SK-N-SH treated with all-trans-retinoic acid at 6 μM for 48 hours (cell line): ENCODE results near the gene PHLDA2.

Experiments used
- ARNTL ChIP-seq: fragments of 450-650 bp; formaldehyde crosslinking; IDR thresholded peaks from 2 replicates; pipeline ENCODE4 v1.5.0; 2020; ENCODE audit warnings: low read depth, mild to moderate bottlenecking, moderate library complexity, borderline replicate concordance
- BACH2 ChIP-seq: fragments of 250-450 bp; sonication (Bioruptor Pico); IDR thresholded peaks from 2 replicates; pipeline ENCODE4 v1.9.0; 2021; ENCODE audit warnings: mild to moderate bottlenecking, borderline replicate concordance
- CREB5 ChIP-seq: fragments of 250-450 bp; sonication (Bioruptor Pico); IDR thresholded peaks from 2 replicates; pipeline ENCODE4 v1.5.1; 2020; ENCODE audit warnings: low read depth, mild to moderate bottlenecking, moderate library complexity
- CSDC2 ChIP-seq: fragments of 250-450 bp; sonication (Bioruptor Pico); IDR thresholded peaks from 2 replicates; pipeline ENCODE4 v1.5.0; 2020; ENCODE audit warnings: mild to moderate bottlenecking, moderate library complexity
- GLIS3 ChIP-seq: fragments of 250-450 bp; sonication (Bioruptor Pico); IDR thresholded peaks from 2 replicates; pipeline ENCODE4 v1.5.0; 2020; ENCODE audit warnings: mild to moderate bottlenecking, moderate library complexity
- SNAI2 ChIP-seq: fragments of 250-450 bp; sonication (Bioruptor Pico); IDR thresholded peaks from 2 replicates; pipeline ENCODE4 v1.5.0; 2020; ENCODE audit warnings: mild to moderate bottlenecking, moderate library complexity
- TCF4 ChIP-seq: fragments of 250-450 bp; sonication (Bioruptor Pico); IDR thresholded peaks from 2 replicates; pipeline ENCODE4 v1.8.0; 2021; ENCODE audit warnings: mild to moderate bottlenecking, moderate library complexity, borderline replicate concordance
- TOX ChIP-seq: fragments of 250-450 bp; sonication (Bioruptor Pico); IDR thresholded peaks from 2 replicates; pipeline ENCODE4 v1.8.0; 2021; ENCODE audit warnings: mild to moderate bottlenecking, moderate library complexity, borderline replicate concordance
- TSHZ2 ChIP-seq: fragments of 250-450 bp; sonication (Bioruptor Pico); IDR thresholded peaks from 2 replicates; pipeline ENCODE4 v1.5.0; 2020; ENCODE audit warnings: mild to moderate bottlenecking, moderate library complexity
- ZFP3 ChIP-seq: fragments of 250-450 bp; sonication (Bioruptor Pico); IDR thresholded peaks from 2 replicates; pipeline ENCODE4 v1.5.0; 2020; ENCODE audit warnings: mild to moderate bottlenecking, moderate library complexity
- TF ChIP-seq, protein P1 (sequence below): fragments of 250-450 bp; sonication (Bioruptor Pico); IDR thresholded peaks from 2 replicates; pipeline ENCODE4 v1.8.0; 2020; ENCODE audit warnings: mild to moderate bottlenecking, moderate library complexity, borderline replicate concordance

DNA sequence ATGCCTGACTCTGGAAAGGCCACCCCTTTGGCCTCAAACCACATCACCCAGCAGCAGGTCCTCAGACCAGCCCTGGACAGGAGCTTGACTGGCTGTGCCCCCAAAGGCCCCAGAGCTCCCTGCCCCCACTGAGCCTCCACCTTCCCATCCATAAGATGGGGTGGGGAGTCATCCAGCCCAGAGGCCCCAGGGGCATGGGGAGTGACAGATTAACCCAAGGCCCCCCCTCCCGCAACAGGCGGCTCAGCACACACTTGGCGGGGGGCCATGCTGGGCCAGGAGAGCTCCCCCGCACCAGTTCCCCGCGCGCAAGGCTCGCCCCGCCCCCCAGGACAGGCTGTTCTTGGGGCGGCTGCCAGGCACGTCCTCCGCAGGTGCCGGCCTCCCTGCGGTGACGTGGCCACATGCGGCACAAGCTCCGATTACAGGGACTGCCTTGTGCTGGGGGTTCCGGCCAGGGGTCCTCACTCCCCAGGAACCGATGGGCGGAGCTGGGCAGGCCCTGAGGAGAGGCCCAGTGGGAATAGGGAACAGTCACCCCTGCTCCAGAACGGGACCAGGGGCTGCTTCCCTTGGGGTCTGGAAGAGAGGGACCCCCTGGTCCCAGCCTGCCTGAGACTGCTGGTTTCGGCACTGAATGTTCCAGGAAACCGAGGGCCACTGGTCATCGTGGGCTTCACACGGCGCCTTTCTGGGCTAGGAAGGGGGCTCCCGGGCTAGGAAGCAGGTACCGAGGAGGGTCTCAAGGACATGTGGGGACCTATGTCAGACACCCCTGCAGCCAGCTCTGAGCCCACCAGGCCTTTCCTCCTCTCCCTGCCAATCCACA is 38.5 kb downstream of the PHLDA2 start:
- TF ChIP-seq ARNTL: no peak
- TF ChIP-seq, protein P1, sequence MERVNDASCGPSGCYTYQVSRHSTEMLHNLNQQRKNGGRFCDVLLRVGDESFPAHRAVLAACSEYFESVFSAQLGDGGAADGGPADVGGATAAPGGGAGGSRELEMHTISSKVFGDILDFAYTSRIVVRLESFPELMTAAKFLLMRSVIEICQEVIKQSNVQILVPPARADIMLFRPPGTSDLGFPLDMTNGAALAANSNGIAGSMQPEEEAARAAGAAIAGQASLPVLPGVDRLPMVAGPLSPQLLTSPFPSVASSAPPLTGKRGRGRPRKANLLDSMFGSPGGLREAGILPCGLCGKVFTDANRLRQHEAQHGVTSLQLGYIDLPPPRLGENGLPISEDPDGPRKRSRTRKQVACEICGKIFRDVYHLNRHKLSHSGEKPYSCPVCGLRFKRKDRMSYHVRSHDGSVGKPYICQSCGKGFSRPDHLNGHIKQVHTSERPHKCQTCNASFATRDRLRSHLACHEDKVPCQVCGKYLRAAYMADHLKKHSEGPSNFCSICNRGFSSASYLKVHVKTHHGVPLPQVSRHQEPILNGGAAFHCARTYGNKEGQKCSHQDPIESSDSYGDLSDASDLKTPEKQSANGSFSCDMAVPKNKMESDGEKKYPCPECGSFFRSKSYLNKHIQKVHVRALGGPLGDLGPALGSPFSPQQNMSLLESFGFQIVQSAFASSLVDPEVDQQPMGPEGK (CRISPR knock-in tag): no peak
- no peak for TF ChIP-seq SNAI2 (CRISPR knock-in tag)
- no peak for TF ChIP-seq TSHZ2 (CRISPR knock-in tag)
- no peak for TF ChIP-seq CREB5 (CRISPR knock-in tag)
- no peak for TF ChIP-seq TCF4 (CRISPR knock-in tag)
- TF ChIP-seq GLIS3 (CRISPR knock-in tag): no peak
- TF ChIP-seq BACH2: no peak
- no peak for TF ChIP-seq CSDC2 (CRISPR knock-in tag)
- TF ChIP-seq ZFP3 (CRISPR knock-in tag): no peak
- TF ChIP-seq TOX (CRISPR knock-in tag): no peak
